Astrocyte (in vitro differentiated cells and primary cell): ENCODE results near the gene LYL1.

Source experiments
- CTCF ChIP-seq: IDR thresholded peaks from 2 replicates; pipeline ENCODE4 v1.5.1; 2011; ENCODE audit warnings: low read depth, mild to moderate bottlenecking, inconsistent platforms, low read length, moderate library complexity; ENCODE audit not compliant: insufficient read depth
- EZH2 ChIP-seq: IDR thresholded peaks from 2 replicates; pipeline ENCODE4 v1.6.1; 2012; ENCODE audit warnings: mild to moderate bottlenecking, low read length, inconsistent platforms; ENCODE audit not compliant: insufficient read depth

GRCh38 chr19:13117772-13118423 is 15.2 kb upstream of the LYL1 start, which contains the start of gene NACC1:
- TF ChIP-seq CTCF: no peak
- TF ChIP-seq EZH2: no peak
